HG02870 (cell line): ENCODE data around the gene GNB3.

Source experiments
- ATAC-seq: cut with Tn5 transposase; IDR thresholded peaks from one replicate; pipeline ENCODE4 v1.9.1; 2021; ENCODE audit warnings: mild to moderate bottlenecking, moderate library complexity; ENCODE audit not compliant: unreplicated experiment

Gene GNB3

GRCh38 chr12:6836851-6837250, 3.9 kb upstream of the GNB3 start:
- ATAC-seq: no peak

- no peak for ATAC-seq
These were observed 3.2 kb upstream of the GNB3 start for GRCh38 chr12:6837370-6838060.

- ATAC-seq: no peak
These were observed 1.9 kb upstream of the GNB3 start for GRCh38 chr12:6838854-6839253.

GRCh38 chr12:6839482-6840201, 1.1 kb upstream of the GNB3 start:
- ATAC-seq: peak; percentile 76

GRCh38 chr12:6840330-6840729, 395 bp upstream of the GNB3 start:
- ATAC-seq: no peak

GRCh38 chr12:6842075-6842474, 1.4 kb downstream of the GNB3 start:
- no peak for ATAC-seq

GRCh38 chr12:6843118-6843902, 2.6 kb downstream of the GNB3 start:
- ATAC-seq: no peak

- ATAC-seq: no peak
These were observed 4.7 kb downstream of the GNB3 start for GRCh38 chr12:6845395-6845794.

GRCh38 chr12:6846316-6846869, 5.7 kb downstream of the GNB3 start:
- no peak for ATAC-seq

- ATAC-seq: no peak
These were observed 7.0 kb downstream of the GNB3 start for GRCh38 chr12:6847676-6848075.

GRCh38 chr12:6849427-6849826, 8.7 kb downstream of the GNB3 start:
- ATAC-seq: no peak

GRCh38 chr12:6849976-6850560, 9.3 kb downstream of the GNB3 start:
- ATAC-seq: no peak

- no peak for ATAC-seq
These were observed 10.0 kb downstream of the GNB3 start for GRCh38 chr12:6850796-6851152.

GRCh38 chr12:6851153-6851920, 10.6 kb downstream of the GNB3 start, which contains the start of gene CDCA3:
Gene CDCA3 (minus strand): TSS chr12:6851286. CDS start chr12:6850952, 334 bp downstream.
- peak; percentile 49 for ATAC-seq

- ATAC-seq: peak; percentile 72
These were observed 11.4 kb downstream of the GNB3 start, which contains the start of gene USP5 for GRCh38 chr12:6851921-6852650. Gene USP5 (plus strand): TSS chr12:6852150. CDS start chr12:6852180, 30 bp downstream.

- no peak for ATAC-seq
These were observed 12.1 kb downstream of the GNB3 start for GRCh38 chr12:6852651-6853354.

- no peak for ATAC-seq
These were observed 12.9 kb downstream of the GNB3 start for GRCh38 chr12:6853626-6854025.

- ATAC-seq: no peak
These were observed 13.3 kb downstream of the GNB3 start for GRCh38 chr12:6854036-6854435.

- no peak for ATAC-seq
These were observed 14.6 kb downstream of the GNB3 start for GRCh38 chr12:6855322-6855721.
